ENCODE measurements around the gene CDYL2.

DNA sequence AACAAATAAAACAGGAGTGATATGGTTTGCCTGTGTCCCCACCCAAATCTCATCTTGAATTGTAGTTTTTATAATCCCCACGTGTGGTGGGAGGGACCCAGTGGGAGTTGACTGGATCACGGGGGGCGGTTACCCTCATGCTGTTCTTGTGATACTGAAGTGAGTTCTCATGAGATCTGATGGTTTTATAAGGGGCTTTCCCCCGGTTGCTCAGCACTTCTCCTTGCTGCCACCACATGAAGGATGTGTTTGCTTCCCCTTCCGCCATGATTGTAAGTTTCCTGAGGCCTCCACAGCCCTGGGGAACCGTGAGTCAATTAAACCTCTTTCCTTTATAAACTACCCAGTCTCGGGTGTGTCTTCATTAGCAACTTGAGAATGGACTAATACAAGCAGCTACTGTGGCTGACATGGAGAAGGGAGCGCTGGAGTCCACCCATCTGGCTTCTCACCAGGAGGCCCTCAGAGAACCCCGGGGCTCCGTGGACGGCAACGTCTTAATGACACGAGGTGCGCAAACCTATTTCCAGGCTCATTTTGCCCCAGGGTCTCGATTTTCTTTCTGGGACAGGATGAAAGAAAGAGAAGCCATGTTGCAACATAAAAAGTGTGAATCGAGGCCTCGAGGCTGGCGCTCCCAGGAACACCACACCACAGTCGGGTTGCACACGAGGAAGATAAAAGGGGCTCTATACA is 134.1 kb downstream of the CDYL2 start:
- TF ChIP-seq POLR2A (IDR thresholded peaks at IDR 0.05; ENCODE audit: low read depth, low read length) (no peak), POLR2AphosphoS5 (IDR thresholded peaks at IDR 0.05; ENCODE audit: low read depth, low read length) (no peak), TAF1 (IDR thresholded peaks at IDR 0.05; ENCODE audit: borderline replicate concordance, low read depth, low read length) (no peak)
